HG03159 (cell line): ENCODE data around the gene BBS12.

Experiments used
- ATAC-seq: cut with Tn5 transposase; IDR thresholded peaks from one replicate; pipeline ENCODE4 v1.9.1; 2021; ENCODE audit warnings: mild to moderate bottlenecking, moderate library complexity; ENCODE audit not compliant: unreplicated experiment

The BBS12 gene

GRCh38 chr4:122712782-122713181 is 19.7 kb upstream of the BBS12 start:
- no peak for ATAC-seq

DNA sequence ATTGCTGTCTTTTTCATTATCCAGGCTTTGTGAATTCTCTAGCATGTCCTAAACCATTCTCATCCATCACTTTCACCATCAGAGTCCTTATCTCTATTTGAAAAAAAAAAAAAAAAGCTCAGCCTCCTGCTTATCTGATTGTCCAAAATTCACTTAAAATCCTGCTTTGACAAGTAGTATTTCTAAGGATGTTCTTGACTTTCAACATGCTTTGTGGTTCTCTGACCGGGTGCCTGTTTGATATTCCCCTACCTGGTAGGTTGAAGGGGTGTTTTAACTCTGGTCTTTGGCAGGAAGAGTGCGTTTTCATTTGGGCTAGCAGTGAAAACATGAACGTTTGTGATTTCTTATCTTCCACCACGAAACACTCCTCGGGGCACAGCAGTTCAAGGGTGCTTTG is 17.3 kb upstream of the BBS12 start:
- no peak for ATAC-seq

DNA sequence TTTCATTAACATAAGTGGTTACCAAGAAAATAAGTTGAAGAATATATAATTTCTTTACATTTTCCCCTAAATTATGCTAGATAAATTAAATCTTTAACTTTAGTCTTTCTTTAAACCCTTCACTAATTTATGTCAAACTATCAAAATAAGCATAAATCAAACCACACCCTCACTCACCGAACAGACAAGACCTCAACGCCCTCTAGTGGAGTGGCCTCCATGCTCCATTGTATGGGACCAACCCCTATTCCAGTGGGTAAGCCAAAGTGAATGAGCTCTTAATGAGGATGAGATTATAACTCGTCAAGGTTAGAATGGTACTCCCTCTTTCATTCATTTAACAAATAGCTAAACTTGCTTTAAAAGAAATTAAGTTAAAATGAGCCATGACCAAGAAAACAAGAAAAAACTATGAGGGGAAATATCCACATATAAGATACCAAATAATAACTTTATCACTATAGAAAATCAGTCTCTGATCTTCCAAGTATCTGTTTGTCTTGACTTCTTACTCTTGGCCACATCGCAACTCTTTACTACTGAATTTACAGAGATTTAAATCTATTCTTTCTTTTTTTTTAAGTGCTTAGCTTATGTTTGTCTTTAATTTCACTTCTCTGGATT is 15.6 kb upstream of the BBS12 start:
- peak; percentile 91 for ATAC-seq

DNA sequence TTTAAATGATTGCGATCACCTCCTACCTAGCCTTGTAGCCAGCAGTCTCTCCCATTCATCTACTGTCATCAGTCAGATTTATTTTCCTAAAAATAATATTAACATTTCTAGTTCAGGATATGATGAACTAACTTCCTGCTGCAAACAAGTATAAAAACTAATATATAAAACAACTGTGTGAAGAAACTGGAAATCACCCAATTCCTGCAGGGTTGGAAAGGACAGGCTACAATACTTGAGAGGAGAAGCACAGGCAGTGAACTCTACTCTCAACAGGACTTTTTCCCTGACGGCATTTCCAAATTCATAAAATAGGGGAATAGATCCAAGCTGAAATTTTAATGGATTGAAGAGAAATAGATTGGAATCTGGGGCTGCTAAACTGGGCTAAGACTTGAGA is 14.2 kb upstream of the BBS12 start:
- no peak for ATAC-seq

DNA sequence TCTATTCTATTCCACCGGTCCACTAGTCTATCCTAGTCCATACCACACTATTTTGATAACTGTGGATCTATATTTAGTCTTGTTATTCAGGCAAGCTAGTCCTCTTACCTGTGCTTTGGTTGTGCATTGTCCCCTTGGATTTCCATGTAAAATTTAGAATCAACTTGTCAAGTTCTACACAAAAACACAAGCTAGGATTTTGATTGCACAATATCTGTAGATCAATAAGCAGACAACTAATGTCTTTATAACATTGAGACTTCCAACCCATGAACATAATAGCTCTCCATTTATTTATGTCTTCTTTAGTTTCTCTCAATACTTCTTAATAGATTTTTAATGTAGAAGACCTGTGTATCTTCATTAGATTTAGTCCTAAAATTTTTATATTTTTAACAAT is 10.2 kb upstream of the BBS12 start:
- no peak for ATAC-seq

- no peak for ATAC-seq
Observed at GRCh38 chr4:122728856-122729255, 3.6 kb upstream of the BBS12 start.

DNA sequence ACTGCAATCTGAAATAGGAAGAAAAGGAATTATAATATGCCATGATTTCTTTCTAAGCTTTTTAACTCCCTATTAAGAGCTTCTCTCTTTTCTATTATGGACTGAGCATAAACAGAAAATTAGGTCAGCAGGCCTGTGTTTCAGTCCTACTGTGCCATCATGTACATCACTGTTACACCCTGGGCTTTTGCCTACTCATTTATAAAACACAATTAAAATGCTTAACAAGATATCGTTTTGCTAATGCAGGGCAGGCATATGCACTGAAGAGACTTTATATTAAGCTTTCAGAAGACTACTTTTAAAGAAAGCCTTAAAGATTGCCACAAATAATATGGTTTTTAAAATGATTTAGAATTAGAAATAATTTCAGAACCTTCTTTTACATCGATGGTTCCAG is 828 bp upstream of the BBS12 start:
- no peak for ATAC-seq

GRCh38 chr4:122733787-122734120 is 1.2 kb downstream of the BBS12 start:
- ATAC-seq: no peak

DNA sequence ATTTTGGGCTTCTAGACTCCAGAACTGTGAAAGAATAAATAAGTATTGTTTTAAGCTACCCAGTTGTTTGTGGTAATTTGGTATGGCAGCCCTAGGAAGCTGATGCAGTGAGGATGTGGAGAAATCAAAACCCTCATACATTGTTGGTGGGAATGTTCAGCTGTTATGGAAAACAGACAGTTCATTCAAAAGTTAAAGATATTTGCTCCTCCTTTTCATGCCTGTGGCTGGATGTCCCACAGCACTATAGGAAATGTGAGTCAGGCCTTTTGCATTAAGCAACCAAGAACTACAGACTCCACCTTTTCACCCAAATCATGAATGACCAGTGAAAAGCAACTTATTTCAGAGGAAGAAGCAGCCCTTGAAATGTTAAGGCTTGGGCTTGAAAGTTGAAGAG is 6.7 kb downstream of the BBS12 start:
- no peak for ATAC-seq

DNA sequence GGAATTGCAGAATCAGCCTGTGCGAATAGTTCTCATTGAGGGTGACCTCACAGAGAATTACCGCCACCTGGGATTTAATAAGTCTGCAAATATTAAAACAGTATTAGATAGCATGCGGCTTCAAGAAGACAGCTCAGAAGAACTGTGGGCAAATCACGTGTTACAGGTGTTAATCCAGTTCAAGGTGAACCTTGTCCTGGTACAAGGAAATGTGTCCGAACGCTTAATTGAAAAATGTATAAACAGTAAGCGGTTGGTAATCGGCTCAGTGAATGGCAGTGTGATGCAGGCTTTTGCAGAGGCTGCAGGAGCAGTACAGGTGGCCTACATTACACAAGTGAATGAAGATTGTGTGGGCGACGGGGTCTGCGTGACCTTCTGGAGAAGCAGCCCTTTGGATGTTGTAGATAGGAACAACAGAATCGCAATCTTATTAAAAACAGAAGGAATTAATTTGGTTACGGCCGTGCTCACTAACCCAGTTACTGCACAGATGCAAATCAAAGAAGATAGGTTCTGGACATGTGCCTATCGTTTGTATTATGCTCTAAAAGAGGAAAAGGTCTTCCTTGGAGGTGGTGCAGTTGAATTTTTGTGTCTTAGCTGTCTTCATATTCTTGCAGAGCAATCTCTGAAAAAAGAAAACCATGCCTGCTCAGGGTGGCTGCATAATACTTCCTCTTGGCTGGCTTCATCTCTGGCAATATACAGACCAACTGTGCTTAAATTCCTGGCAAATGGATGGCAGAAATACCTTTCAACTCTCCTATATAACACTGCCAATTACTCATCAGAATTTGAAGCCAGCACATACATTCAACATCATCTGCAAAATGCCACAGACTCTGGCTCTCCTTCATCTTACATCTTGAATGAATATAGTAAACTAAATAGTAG is 10.7 kb downstream of the BBS12 start:
- no peak for ATAC-seq

GRCh38 chr4:122744229-122744628 is 11.7 kb downstream of the BBS12 start:
- no peak for ATAC-seq

GRCh38 chr4:122746485-122746965 is 14.0 kb downstream of the BBS12 start:
- ATAC-seq: no peak

- ATAC-seq: no peak
Observed at GRCh38 chr4:122747068-122747467, 14.6 kb downstream of the BBS12 start.

DNA sequence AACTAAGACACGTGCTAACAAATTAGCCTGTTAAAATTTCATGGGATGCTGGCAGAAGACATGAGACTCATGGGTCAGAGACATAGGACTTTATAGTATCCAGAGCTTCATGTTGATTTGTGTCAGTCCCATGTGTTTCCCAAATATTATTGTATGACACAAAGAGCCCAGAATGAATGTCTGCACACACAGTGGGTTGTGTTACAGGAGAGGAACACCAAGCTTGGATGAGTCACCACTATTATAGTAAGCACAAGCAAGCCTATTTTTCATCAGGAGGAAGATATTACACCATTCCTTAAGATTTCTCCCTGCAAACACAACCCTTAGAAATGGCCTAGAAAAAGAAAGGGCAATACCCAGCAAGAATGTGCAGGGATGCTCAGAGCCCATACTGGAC is 15.4 kb downstream of the BBS12 start:
- no peak for ATAC-seq

GRCh38 chr4:122749704-122750454 is 17.4 kb downstream of the BBS12 start:
- no peak for ATAC-seq

DNA sequence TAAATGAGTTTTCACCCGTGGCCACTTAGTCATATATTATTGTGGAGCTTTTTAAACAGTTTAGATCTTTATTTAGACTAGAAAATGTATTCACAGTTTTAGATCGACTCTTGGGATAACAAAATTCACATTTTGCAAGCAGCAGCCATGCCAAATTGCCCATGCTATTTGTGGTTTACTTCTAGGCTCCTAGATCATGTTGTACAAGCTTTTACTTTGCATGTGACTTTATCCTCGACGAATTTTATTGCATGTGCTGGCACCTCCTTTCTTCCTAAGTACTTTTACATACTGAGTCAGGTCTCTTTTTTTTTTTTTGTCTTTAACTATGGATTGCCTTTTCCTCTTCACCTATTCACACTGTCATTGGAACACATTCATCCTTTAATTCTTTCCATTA is 23.2 kb downstream of the BBS12 start:
- ATAC-seq: no peak

GRCh38 chr4:122758033-122758432 is 25.5 kb downstream of the BBS12 start:
- ATAC-seq: peak; percentile 70

- ATAC-seq: no peak
Observed at GRCh38 chr4:122759639-122760310, 27.3 kb downstream of the BBS12 start.

DNA sequence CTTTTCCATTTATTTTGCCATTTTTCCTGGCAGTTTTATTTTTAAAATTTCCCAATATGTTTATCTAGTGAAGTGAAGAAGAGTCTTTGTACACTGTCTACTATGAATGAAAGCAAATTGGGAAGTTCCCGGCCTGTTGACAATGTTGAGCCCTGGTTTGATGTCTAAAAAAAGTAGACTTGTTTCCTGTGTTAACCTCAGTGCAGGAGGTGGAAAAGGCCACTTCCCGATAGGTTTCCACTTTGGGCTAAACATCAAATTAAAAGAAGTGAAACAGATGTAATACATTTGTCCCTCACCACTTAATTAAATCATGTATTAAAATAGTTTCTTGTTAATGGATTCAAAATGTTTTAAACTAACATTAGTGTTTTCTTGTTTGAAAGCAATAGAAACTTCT is 30.0 kb downstream of the BBS12 start:
- ATAC-seq: no peak

DNA sequence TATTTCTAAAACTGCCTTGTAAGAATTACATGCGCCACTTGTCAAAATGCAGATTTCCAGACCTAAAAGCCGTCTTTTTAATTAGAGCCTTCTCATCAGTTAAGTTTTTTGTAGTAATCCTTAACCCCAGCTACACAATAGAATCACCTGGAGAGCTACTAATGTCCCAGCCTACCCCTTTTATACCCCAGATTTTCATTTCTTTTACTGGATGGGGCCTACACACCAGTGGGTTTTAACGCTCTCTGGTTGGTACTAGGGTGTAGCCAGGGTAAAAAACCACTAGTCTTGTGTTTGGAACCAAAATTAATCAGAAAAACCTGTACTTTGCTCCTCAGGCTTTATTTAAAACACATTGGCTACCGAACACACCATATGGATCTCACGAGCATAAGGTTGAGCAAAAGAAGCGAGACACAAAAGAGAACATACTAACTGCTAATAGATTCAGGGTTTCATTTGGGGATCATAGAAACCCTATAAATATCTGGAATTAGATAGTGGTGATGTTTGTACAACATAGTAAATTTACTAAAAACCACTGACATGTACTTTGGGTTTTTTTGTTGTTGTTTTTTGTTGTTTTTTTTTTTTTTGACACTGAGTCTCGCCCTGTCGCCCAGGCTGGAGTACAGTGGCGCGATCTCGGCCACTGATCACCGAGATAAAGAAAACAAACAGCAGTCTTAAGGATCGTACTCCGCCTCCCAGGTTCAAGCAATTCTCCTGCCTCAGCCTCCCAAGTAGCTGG is 30.6 kb downstream of the BBS12 start:
- ATAC-seq: no peak
